A172 (cell line): ENCODE results near the gene EML4. TPM values are rescaled to one million over a fixed set of nuclear protein-coding genes. Genes with fewer than 3 reads are reported as not detected.
"Not testable (repeated sequence)": the region's sequence is repeated elsewhere in the genome, so short reads cannot be mapped to it uniquely, and the experiment has no call there.

Source experiments
- DNase-seq: peaks from one replicate; pipeline ENCODE4 v3.0.0-alpha.2; 2015; ENCODE audit warnings: low spot score
- total RNA-seq: library from RNA; depleted of rRNA; stranded (reverse); fragments of >200 nt; shearing (Covaris generic); gene quantifications from 2 replicates; pipeline ENCODE4 v1.2.3, GENCODE V29; 2014

The EML4 gene
- total RNA-seq, 1 experiment from 2014 or later, result 42.6 TPM

- DNase-seq, result no peak
Measured at GRCh38 chr2:42254186-42254895, 85.2 kb downstream of the EML4 start.

DNA sequence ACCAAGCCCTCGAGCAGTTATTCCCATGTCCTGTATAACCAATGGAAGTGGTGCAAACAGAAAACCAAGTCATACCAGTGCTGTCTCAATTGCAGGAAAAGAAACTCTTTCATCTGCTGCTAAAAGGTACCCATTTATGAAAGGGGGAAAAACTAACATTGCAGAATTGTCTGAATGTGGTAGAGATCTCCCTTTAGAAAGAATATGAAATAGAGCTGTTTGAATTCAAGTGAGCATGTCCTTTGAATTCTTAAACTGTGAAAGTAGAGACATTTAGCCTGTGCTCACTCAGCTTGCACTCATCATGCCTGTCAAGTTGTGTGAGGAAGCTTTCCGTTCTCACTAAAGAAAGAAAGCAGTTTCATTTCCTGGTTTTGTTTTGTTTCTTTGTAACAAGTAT lies 87.4 kb downstream of the EML4 start:
- no peak for DNase-seq

- DNase-seq, result no peak
Measured at GRCh38 chr2:42261518-42262195, 92.5 kb downstream of the EML4 start.

- no peak for DNase-seq
Measured at GRCh38 chr2:42266236-42266635, 97.1 kb downstream of the EML4 start.

GRCh38 chr2:42267530-42267929 lies 98.4 kb downstream of the EML4 start:
- DNase-seq, result no peak

DNA sequence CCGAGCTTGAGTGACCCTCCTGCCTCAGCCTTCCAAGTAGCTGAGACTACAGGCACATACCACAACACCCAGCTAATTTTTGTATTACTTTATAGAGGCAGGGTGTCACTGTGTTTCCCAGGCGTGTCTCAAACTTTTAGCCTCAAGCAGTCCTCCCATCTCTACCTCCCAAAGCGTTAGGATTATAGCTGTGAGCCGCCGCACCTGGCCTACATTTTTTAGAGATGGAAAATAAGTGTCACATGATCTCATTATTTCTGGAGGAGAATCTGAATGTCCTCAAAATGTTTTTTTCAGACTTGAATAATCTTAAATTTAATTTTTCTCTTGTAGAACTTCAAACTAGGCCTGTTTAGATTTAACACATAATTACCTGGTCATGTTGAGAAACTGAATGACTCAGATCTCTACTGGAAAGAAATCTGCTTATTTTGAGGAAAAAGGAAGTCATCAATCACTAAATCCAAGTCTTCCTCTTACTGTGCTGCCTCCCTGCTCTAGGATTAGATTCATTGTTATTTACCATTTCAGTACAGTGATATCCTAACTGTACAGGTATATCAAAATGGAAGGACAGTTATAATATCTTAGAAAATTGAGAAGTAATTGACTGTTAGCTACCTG lies 99.5 kb downstream of the EML4 start:
- DNase-seq, result peak; percentile 41

GRCh38 chr2:42270757-42271156 lies 101.6 kb downstream of the EML4 start:
- DNase-seq, result no peak

- DNase-seq, result not testable (repeated sequence)
Measured at GRCh38 chr2:42271246-42271645, 102.1 kb downstream of the EML4 start.

GRCh38 chr2:42274863-42275262 lies 105.7 kb downstream of the EML4 start:
- no peak for DNase-seq

DNA sequence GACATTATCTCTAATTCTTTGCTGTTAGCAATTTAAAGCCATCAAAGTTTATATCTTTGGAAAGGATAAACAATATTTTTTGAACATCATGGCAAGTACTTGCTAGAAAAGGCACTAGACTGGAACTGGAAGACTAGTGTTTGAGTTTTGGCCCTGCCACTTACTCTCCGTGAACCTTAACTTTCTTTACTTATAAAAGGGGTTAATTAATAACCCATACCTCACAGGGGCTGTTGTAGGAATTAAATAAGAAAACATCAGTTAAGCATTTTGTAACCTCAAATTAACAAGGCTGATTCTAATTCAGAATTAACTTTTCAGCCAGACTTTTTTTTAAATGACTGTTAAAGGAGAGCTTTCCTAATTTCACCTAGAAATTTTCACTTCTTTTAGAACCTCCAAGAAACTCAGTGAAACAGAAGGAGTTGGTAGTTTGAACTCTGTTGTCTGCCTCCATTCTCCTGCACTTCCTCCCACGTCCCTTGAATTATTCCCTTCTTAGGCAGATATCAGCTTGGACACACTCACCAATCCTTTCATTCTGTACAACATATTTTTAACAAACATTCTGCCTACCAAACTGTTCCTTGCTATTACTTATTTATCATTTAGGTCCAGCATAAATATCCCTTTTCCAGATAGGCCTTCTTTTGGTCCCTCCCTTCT lies 112.4 kb downstream of the EML4 start:
- no peak for DNase-seq

DNA sequence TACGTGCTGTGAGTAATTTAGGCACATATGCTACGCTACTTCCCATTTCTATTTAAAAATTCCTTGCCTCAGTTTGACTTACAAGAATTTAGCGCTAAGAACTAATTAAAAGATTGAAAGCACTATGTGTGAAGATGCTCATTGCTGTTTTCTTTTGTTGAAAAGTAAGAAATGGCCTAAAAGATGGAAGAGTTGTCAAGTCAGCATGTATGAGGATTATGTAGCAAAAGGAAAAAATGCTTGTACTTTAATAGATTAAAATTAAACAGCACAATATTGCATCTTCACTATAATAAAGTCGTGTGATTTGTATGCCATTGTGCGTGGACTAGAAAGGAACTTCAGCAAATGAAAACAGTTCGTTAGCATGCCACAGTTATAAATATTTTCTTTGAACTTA lies 114.9 kb downstream of the EML4 start:
- DNase-seq, result no peak

DNA sequence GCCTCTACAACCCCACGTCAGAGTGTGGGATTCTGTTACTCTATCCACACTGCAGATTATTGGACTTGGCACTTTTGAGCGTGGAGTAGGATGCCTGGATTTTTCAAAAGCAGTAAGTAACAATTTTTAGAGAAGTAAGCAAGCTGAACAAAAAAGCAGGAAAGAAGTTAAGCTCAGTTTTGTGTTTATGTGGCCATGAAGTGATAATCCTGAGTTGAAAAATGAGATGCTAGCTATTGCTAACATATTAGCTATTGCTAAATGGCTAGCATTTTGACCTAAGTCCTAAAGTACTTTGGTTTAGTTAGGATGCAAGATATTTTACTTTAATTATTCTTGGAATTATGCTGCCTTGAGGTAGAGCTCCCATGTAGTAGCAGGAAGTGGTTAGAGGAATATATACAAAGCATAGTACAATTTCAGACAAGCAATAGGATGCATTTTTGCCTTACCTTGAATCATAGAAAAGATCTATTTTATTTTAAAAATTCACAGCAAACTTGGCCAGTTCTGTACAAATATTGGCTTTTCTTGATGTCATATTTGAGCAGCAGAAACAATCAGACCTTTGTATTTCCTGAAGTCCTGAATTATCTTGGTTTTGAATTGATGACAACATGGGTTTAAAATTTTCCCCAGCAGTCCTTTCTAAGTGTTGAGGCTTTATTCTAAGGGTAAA lies 117.3 kb downstream of the EML4 start:
- DNase-seq, result no peak

DNA sequence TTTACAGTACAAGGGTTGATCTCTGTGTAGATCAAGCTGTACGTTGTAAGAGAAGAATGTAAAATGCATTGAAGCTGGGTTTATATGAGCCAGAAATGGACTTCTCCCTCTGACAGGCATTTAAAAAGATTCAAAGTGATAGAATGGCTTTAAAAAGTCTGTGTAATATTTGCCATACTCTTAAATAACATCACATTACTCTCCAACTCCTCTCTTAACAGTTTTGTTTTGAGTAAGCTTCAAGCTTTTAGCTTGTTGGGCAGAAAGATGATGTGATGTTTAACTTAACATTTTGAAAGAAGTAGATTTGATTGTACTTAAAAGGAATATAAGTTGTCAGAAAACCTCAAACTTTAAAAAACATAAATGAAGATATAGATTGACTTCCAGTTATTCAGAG lies 119.7 kb downstream of the EML4 start:
- no peak for DNase-seq

DNA sequence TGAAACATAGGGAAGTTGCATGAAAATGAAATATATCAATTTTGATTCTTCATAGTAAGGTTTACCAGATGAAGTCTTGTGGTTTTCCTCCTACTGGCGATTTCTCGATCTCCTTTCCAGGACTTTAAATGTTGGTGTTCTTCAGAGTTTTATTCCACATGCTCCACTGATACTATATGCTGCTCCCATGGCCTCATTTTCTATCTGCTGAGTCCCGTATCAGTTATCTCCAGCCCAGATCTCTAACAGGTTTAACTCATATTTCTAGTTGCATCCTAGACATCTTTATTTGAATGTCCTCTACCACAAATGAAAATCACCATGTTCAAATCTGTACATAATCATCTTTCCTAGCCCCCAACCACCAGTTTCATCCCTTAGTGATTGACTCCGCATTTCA lies 120.1 kb downstream of the EML4 start:
- no peak for DNase-seq

GRCh38 chr2:42290005-42290404 lies 120.9 kb downstream of the EML4 start:
- DNase-seq, result no peak

DNA sequence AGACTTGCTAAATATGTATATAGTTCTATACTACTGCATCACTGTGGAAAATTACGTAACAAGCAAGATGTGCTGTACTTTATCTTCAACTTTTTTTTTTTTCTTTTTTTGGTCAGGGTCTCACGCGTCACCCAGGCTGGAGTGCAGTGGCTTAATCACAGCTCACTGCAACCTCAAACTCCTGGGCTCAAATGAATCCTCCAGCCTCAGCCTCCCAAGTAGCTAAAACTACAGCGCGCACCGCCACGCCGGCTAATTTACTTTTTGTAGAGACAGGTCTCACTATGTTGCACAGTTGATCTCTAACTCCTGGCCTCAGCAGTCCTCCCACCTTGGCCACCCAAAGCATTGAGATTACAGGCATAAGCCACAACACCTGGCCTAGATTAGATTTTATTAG lies 123.9 kb downstream of the EML4 start:
- DNase-seq, result no peak

DNA sequence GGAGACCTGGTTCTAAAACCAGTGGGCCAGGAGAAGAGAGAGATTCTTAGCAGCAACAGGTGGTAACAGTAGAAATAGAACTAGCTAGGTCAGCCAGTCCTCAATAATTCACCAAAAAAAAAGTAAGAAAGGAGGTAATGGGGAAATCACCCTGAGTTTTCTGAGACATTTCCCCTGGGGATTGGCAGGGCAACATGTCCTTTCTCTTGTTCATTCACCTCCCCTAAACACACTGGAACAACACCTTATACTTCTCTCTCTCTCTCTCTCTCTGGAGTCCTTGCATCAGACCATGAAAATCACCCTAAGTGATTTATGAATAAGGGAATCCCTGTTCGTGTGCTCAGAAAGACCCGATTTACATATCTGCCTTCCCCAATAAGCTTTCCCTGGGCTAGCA lies 127.1 kb downstream of the EML4 start:
- DNase-seq, result no peak

DNA sequence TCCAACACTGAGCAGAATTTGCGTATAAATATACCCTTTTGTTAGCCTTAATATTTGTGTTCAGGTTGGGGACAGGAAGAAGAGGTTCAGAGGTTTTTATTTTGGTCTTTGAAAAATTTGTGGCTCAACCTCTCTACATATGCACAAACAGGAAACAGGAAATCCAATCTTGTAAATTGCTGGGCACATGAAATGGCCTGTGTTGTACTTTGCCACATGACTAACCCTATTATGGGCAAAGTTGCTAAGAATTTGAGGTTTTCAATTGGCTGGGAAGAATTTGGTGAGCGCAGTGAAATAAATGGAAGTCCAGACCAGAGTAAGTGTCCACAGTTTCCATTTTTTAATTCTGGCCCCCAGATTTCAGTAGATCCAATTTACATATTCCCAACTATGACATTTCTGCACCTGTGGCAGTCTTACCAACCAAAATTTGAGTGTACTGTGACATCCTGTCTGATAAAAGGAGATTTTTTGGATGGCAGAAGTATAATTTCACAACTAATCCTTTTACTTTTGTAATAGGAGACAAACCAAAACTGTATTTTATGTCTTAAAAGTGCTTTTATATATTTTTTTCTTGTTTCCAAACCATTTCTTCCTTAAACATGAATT lies 128.3 kb downstream of the EML4 start:
- DNase-seq, result no peak

GRCh38 chr2:42298132-42298531 lies 129.0 kb downstream of the EML4 start:
- DNase-seq, result no peak

GRCh38 chr2:42298996-42299754 lies 130.0 kb downstream of the EML4 start:
- DNase-seq, result no peak

DNA sequence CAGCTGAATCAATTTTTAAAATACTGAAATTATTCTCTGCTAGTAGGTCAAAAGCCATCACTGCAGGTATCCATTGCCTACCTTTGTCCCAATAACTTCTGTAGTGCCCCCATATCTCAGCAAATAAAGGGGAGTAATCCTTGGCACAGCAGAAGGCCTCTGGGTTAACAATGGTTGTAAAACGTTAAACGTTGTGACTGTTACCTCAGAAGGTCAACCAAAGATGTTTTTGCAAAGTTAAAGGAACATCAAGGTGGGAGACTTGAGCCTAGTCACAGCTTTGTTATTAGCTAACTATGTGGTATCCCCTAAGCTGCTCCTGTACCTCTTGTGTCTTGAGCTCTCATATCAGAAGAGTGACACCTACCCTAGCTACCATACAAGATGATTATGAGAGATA lies 131.4 kb downstream of the EML4 start:
- DNase-seq, result no peak
